K562 (cell line): ENCODE data around the gene PPP6C. TPM values are rescaled to one million over a fixed set of nuclear protein-coding genes. Genes with fewer than 3 reads are reported as not detected.

Experiments
- ATAC-seq: fragments of 200-7000 bp; cut with Tn5 transposase; 3 replicates; pipeline ENCODE4 v1.9.1; 2020; ENCODE audit warnings: moderate library complexity
- BruUV-seq: library from RNA; stranded (reverse); fragments of 400-500 nt; replicated peaks from 2 replicates; lab custom pipeline; 2021; lab: Mats Ljungman, UMichigan
- CTCF ChIA-PET: fragments of 300-600 bp; formaldehyde crosslinking; extraction: SDS; loops from one replicate; lab custom pipeline; 2021; ENCODE audit warnings: low intra/inter-chr PET ratio; lab: Yijun Ruan, JAX
- POLR2A ChIA-PET: fragments of 300-600, 350-650 bp; sonication (Branson Sonifier 250); formaldehyde crosslinking; extraction: SDS; loops from one replicate; lab custom pipeline; 2021; ENCODE audit warnings: antibody characterized with exemption, inconsistent platforms; lab: Yijun Ruan, JAX
- DNase-seq, 4 experiments: peaks; one replicate each; pipeline versions ENCODE4 v3.0.0 to v3.0.0-alpha.2; 2011 to 2018; ENCODE audit warnings: low spot score in 3 of 4, mixed read lengths in 3 of 4; ENCODE audit errors: extremely low read depth in 1 of 4
- FAIRE-seq: peaks from 2 replicates; lab custom pipeline; 2011; peaks lifted over from hg19 to GRCh38; lab: Jason Lieb, UNC
- H2AFZ ChIP-seq: 2 replicates; pipeline ENCODE4 v1.6.0; 2011; ENCODE audit warnings: low read depth, low read length, control low read depth, inconsistent platforms
- H3K27ac ChIP-seq: fragments of 200-600 bp; 3 replicates; pipeline ENCODE4 v1.8.0; 2011; ENCODE audit warnings: low read depth, mild to moderate bottlenecking, control low read depth, inconsistent platforms, low read length, moderate library complexity, mixed read lengths; ENCODE audit errors: extremely low read depth
- H3K27me3 ChIP-seq, 2 experiments: fragments of 300-600 bp in 1 of 2; 2 replicates in 1 of 2; 3 replicates in 1 of 2; pipeline versions ENCODE4 v1.6.0 to v1.8.0; 2011; ENCODE audit warnings: inconsistent platforms in 2 of 2, low read length in 2 of 2, mild to moderate bottlenecking in 1 of 2, mixed read lengths in 1 of 2, moderate library complexity in 1 of 2; ENCODE audit not compliant: control insufficient read depth in 2 of 2, insufficient read depth in 2 of 2
- H3K36me3 ChIP-seq: fragments of 300-600 bp; 3 replicates; pipeline ENCODE4 v1.8.0; 2011; ENCODE audit warnings: mild to moderate bottlenecking, low read length, inconsistent platforms; ENCODE audit not compliant: control insufficient read depth, insufficient read depth
- H3K4me1 ChIP-seq, 2 experiments: fragments of 200-600 bp in 1 of 2; replicated peaks in 1 of 2; 2 replicates in 1 of 2; 3 replicates in 1 of 2; pipeline versions ENCODE4 v1.5.1 to v1.8.0; 2011; ENCODE audit warnings: inconsistent platforms in 2 of 2, low read length in 2 of 2, mild to moderate bottlenecking in 1 of 2, mixed read lengths in 1 of 2, moderate library complexity in 1 of 2; ENCODE audit not compliant: control insufficient read depth in 2 of 2, insufficient read depth in 2 of 2
- H3K4me2 ChIP-seq: 2 replicates; pipeline ENCODE4 v1.6.1; 2011; ENCODE audit warnings: low read length, control low read depth, inconsistent platforms, mixed read lengths; ENCODE audit not compliant: insufficient read depth
- H3K4me3 ChIP-seq: fragments of 200-600 bp; sonication (generic), shearing (Covaris generic); 2 replicates; pipeline ENCODE4 v1.5.1; 2016; ENCODE audit warnings: control low read depth, inconsistent platforms
- H3K79me2 ChIP-seq: fragments of 200-600 bp; 3 replicates; pipeline ENCODE4 v1.8.0; 2011; ENCODE audit warnings: low read length, inconsistent platforms; ENCODE audit not compliant: control insufficient read depth, insufficient read depth
- H3K9ac ChIP-seq, 2 experiments: 2 replicates each; pipeline versions ENCODE4 v1.6.0 to v1.6.1; 2011; ENCODE audit warnings: low read depth in 2 of 2, low read length in 2 of 2, control low read depth in 1 of 2, inconsistent platforms in 1 of 2, mild to moderate bottlenecking in 1 of 2, mixed read lengths in 1 of 2; ENCODE audit not compliant: insufficient read depth in 1 of 2
- H3K9me1 ChIP-seq: one replicate; pipeline ENCODE4 v1.6.0; 2011; ENCODE audit warnings: inconsistent platforms, mild to moderate bottlenecking, low read length, moderate library complexity; ENCODE audit not compliant: control insufficient read depth, insufficient read depth
- H3K9me3 ChIP-seq: replicated peaks from 2 replicates; pipeline ENCODE4 v1.5.1; 2011; ENCODE audit warnings: low read depth, low read length, inconsistent platforms; ENCODE audit not compliant: control insufficient read depth, insufficient read depth
- H4K20me1 ChIP-seq: replicated peaks from 2 replicates; pipeline ENCODE4 v1.6.1; 2011; ENCODE audit warnings: low read length, inconsistent platforms, mixed read lengths; ENCODE audit not compliant: control insufficient read depth, insufficient read depth
- FOXJ3 ChIP-seq: sonication (generic); formaldehyde crosslinking; IDR thresholded peaks from 2 replicates; pipeline ENCODE4 v1.4.0; 2020; ENCODE audit warnings: mild to moderate bottlenecking, missing genetic modification reagents
- KAT8 ChIP-seq: fragments of 450-650 bp; IDR thresholded peaks from 2 replicates; pipeline ENCODE4 v1.6.1; 2016; ENCODE audit warnings: low read depth, mild to moderate bottlenecking
- MCM3 ChIP-seq: fragments of 450-650 bp; IDR thresholded peaks from 2 replicates; pipeline ENCODE4 v1.6.1; 2016
- PRPF4 ChIP-seq: fragments of 200-400 bp; formaldehyde crosslinking; IDR thresholded peaks from one replicate; pipeline ENCODE4 v1.6.1; 2017; ENCODE audit warnings: low read length, low read depth, mild to moderate bottlenecking; ENCODE audit not compliant: insufficient read depth, poor library complexity, severe bottlenecking
- RBM25 ChIP-seq: fragments of 200-400 bp; formaldehyde crosslinking; IDR thresholded peaks from 2 replicates; pipeline ENCODE4 v1.6.1; 2018; ENCODE audit warnings: low read length, low read depth, moderate library complexity; ENCODE audit not compliant: severe bottlenecking
- SFPQ ChIP-seq: fragments of 200-400 bp; formaldehyde crosslinking; IDR thresholded peaks from 2 replicates; pipeline ENCODE4 v1.6.1; 2017; ENCODE audit warnings: mild to moderate bottlenecking, low read depth, low read length, moderate library complexity
- SNIP1 ChIP-seq: fragments of 450-650 bp; IDR thresholded peaks from 2 replicates; pipeline ENCODE4 v1.7.1; 2017; ENCODE audit warnings: low read depth, mild to moderate bottlenecking
- SRF ChIP-seq, 2 experiments: fragments of 250-450, 450-650 bp in 1 of 2; sonication (Bioruptor Pico) in 1 of 2; sonication (generic) in 1 of 2; formaldehyde crosslinking; IDR thresholded peaks; 2 replicates each; pipeline versions ENCODE4 v1.5.0 to v1.5.1; 2020 to 2022; ENCODE audit warnings: mild to moderate bottlenecking in 1 of 2, missing genetic modification reagents in 1 of 2
- TCF15 ChIP-seq: fragments of 250-450 bp; sonication (Bioruptor Pico); IDR thresholded peaks from 2 replicates; pipeline ENCODE4 v1.8.0; 2022; ENCODE audit warnings: moderate library complexity, mild to moderate bottlenecking, inconsistent platforms
- ZBTB12 ChIP-seq: fragments of 250-450 bp; sonication (Bioruptor Pico); IDR thresholded peaks from 2 replicates; pipeline ENCODE4 v1.4.0; 2020
- ZKSCAN3 ChIP-seq: fragments of 250-450 bp; sonication (Bioruptor Pico); IDR thresholded peaks from 2 replicates; pipeline ENCODE4 v1.4.0; 2020
- ZNF121 ChIP-seq: sonication (generic); formaldehyde crosslinking; conservative IDR thresholded peaks from 2 replicates; pipeline ENCODE4 v1.8.0; 2022; ENCODE audit warnings: missing genetic modification reagents
- WGBS: fragments of 100-300 bp; shearing (Covaris generic); methylation state at CpG from one replicate; pipeline ENCODE4 v1.1.6; 2016; ENCODE audit warnings: low coverage, mixed read lengths; ENCODE audit not compliant: insufficient coverage; ENCODE audit errors: missing lambda C conversion rate; 5-methylcytosine and 5-hydroxymethylcytosine counted together
- in situ Hi-C: fragments of 300-500 bp; cut with MboI; formaldehyde crosslinking; loops from 4 replicates; pipeline ENCODE4 v1.15.0; 2018; ENCODE audit warnings: inconsistent platforms, mixed read lengths
- intact Hi-C: fragments of 100-400 bp; cut with micrococcal nuclease; formaldehyde crosslinking; loops from 2 replicates; pipeline ENCODE4 v1.14.2; 2022
- polyA plus RNA-seq, 8 experiments: library from polyadenylated mRNA; depleted of rRNA in 4 of 8; stranded (reverse) in 5 of 8; unstranded in 3 of 8; fragments of >200 nt; fragmentation: Nextera tagmentation in 2 of 8; fragmentation: Illumina TruSeq in 1 of 8; extraction: Ambion mirVana in 2 of 8; extraction: Trizol in 1 of 8; gene quantifications; 2 replicates each; pipeline versions ENCODE4 v1.2.1 to v1.2.3, GENCODE V29; 2011 to 2014; ENCODE audit warnings: inconsistent platforms in 1 of 8, missing spikeins in 1 of 8
- total RNA-seq, 7 experiments: library from RNA; depleted of rRNA in 6 of 7; stranded (reverse); fragments of >200 nt in 6 of 7; fragmentation: Illumina TruSeq in 2 of 7; extraction: Trizol in 2 of 7; gene quantifications; 2 replicates each; pipeline versions ENCODE4 v1.2.1 to v1.2.3, GENCODE V29; 2011 to 2021; ENCODE audit warnings: low replicate concordance in 1 of 7
- TF ChIP-seq, protein P1 (sequence below): fragments of 250-450 bp; sonication (Bioruptor Pico); IDR thresholded peaks from 2 replicates; pipeline ENCODE4 v1.8.0; 2022; ENCODE audit warnings: moderate library complexity, mild to moderate bottlenecking, inconsistent platforms
- TF ChIP-seq, protein P2 (sequence below): sonication (generic); formaldehyde crosslinking; IDR thresholded peaks from 2 replicates; pipeline ENCODE4 v1.8.0; 2022; ENCODE audit warnings: mild to moderate bottlenecking, missing genetic modification reagents
- TF ChIP-seq, protein P3 (sequence below): sonication (generic); formaldehyde crosslinking; IDR thresholded peaks from 2 replicates; pipeline ENCODE4 v1.8.0; 2022; ENCODE audit warnings: mild to moderate bottlenecking, missing genetic modification reagents

The PPP6C gene
- total and polyA plus RNA-seq, 9 of the 15 experiments (the other 6 are each of a cell fraction or from before 2014, with no cell fraction given) = 18.8 to 44.8 (median 38.3) TPM

- no TSS peak for BruUV-seq
- Histone ChIP-seq H4K20me1 (no peaks in the 10 kb centered on the region), H2AFZ (no peak overlapping the region), H3K36me3 (peaks cover 34% of the 10 kb centered on the region; the same call in 2 of the 3 replicates), H3K4me3 (no peak overlapping the region), H3K4me2 (no peak overlapping the region), H3K27me3 (no peaks in the 10 kb centered on the region), H3K9me1 (no peaks in the 10 kb centered on the region), H3K9ac (no peak overlapping the region), H3K9me3 (no peaks in the 10 kb centered on the region), H3K27ac (no peak overlapping the region), H3K79me2 (no peaks in the 10 kb centered on the region), H3K4me1 (no peaks in the 10 kb centered on the region)
- no peak for FAIRE-seq
- ATAC-seq = no peak
- DNase-seq = peak in 1 of 4 experiments; percentile 4
- TF ChIP-seq, protein P1, sequence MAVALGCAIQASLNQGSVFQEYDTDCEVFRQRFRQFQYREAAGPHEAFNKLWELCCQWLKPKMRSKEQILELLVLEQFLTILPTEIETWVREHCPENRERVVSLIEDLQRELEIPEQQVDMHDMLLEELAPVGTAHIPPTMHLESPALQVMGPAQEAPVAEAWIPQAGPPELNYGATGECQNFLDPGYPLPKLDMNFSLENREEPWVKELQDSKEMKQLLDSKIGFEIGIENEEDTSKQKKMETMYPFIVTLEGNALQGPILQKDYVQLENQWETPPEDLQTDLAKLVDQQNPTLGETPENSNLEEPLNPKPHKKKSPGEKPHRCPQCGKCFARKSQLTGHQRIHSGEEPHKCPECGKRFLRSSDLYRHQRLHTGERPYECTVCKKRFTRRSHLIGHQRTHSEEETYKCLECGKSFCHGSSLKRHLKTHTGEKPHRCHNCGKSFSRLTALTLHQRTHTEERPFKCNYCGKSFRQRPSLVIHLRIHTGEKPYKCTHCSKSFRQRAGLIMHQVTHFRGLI = no peak
- TF ChIP-seq MCM3 (no peak), SFPQ (no peak), RBM25 (no peak), KAT8 (no peak), PRPF4 (no peak), FOXJ3 (CRISPR knock-in tag) (no peak), TCF15 (CRISPR knock-in tag) (no peak), ZKSCAN3 (CRISPR knock-in tag) (no peak), SRF (CRISPR knock-in tag; IDR thresholded peaks at IDR 0.05) (no peak), ZBTB12 (CRISPR knock-in tag) (no peak), ZNF121 (no peak), SNIP1 (no peak)
- TF ChIP-seq, protein P2, sequence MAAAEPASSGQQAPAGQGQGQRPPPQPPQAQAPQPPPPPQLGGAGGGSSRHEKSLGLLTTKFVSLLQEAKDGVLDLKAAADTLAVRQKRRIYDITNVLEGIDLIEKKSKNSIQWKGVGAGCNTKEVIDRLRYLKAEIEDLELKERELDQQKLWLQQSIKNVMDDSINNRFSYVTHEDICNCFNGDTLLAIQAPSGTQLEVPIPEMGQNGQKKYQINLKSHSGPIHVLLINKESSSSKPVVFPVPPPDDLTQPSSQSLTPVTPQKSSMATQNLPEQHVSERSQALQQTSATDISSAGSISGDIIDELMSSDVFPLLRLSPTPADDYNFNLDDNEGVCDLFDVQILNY = no peak
- TF ChIP-seq, protein P3, sequence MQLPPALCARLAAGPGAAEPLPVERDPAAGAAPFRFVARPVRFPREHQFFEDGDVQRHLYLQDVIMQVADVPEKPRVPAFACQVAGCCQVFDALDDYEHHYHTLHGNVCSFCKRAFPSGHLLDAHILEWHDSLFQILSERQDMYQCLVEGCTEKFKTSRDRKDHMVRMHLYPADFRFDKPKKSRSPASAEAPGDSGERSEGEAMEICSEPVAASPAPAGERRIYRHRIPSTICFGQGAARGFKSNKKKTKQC = no peak
- intact Hi-C loops = no loop called here
- ChIA-PET CTCF (no interaction called here), POLR2A (interaction anchor here (9.5 kb wide), 1 partner anchor 8 kb away, joined by 75 read pairs; no protein-coding TSS in a partner anchor)
- WGBS = 89% methylated on average over 6 of the region's 6 CpGs
- in situ Hi-C loops = no loop called here
Measured at GRCh38 chr9:125227761-125228160, 38.2 kb upstream of the PPP6C start.
